Activated CD8-positive, alpha-beta T cell treated with anti-CD3 and anti-CD28 coated beads, Interleukin-2, amount 10 ng/mL, durations not matched to agents 7 days and 5 days (primary cell): ENCODE results near the gene CAPN5. TPM values are rescaled to one million over a fixed set of nuclear protein-coding genes. Genes with fewer than 3 reads are reported as not detected.

Source experiments
- ATAC-seq: fragments of 150-1000 bp; cut with Tn5 transposase; one replicate; pipeline ENCODE4 v1.10.0; 2021; ENCODE audit warnings: moderate library complexity
- CTCF ChIA-PET: fragments of 350-600 bp; sonication (Branson Sonifier 250); formaldehyde crosslinking; loops from one replicate; lab custom pipeline; 2021; ENCODE audit warnings: antibody characterized with exemption; lab: Charles Lee
- POLR2A ChIA-PET: fragments of 350-600 bp; sonication (Branson Sonifier 250); formaldehyde crosslinking; loops from one replicate; lab custom pipeline; 2021; ENCODE audit warnings: antibody characterized with exemption; lab: Charles Lee
- DNase-seq: peaks from one replicate; pipeline ENCODE4 v3.0.0-alpha.2; 2020
- H3K27ac Mint-ChIP-seq: one replicate; pipeline ENCODE4 v1.8.0; 2021; ENCODE audit warnings: mild to moderate bottlenecking, mixed read lengths
- H3K27me3 Mint-ChIP-seq: one replicate; pipeline ENCODE4 v1.8.0; 2021; ENCODE audit warnings: low read depth, mixed read lengths
- H3K36me3 Mint-ChIP-seq: one replicate; pipeline ENCODE4 v1.8.0; 2021; ENCODE audit warnings: low read depth, mixed read lengths
- H3K4me1 Mint-ChIP-seq: one replicate; pipeline ENCODE4 v1.8.0; 2021; ENCODE audit warnings: low read depth, mixed read lengths
- H3K4me3 Mint-ChIP-seq: one replicate; pipeline ENCODE4 v1.8.0; 2021; ENCODE audit warnings: mild to moderate bottlenecking, mixed read lengths
- H3K9me3 Mint-ChIP-seq: one replicate; pipeline ENCODE4 v1.8.0; 2022; ENCODE audit warnings: mixed read lengths; ENCODE audit not compliant: insufficient read depth
- total RNA-seq, 2 experiments: library from RNA; stranded (reverse); gene quantifications; one replicate each; pipeline ENCODE4 v1.2.3, GENCODE V29; 2021

CAPN5 gene
- total RNA-seq, 2 experiments from 2014 or later: 1.0 to 1.4 TPM

DNA sequence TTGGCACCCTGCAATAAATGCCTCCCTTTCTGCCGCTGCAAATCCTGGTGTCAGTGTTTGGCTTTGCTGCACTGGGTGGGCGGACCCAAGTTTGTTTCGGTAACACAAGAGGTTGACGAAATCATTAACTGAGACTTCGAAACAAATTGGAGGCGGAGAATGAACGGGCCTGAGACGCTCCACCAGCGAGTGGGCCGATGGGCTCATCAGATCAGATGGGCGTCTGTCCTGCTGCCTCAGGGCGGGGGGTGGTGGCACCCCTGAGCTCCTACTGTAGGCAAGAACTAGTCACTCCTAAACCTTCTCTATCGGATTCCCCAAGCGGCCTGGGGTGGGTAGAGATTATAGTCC lies 918 bp upstream of the CAPN5 start:
- peak overlapping the region; percentile 73 for H3K4me3 Mint-ChIP-seq
- H3K4me1 Mint-ChIP-seq: peaks cover 4% of the 10 kb centered on the region
- H3K27ac Mint-ChIP-seq: no peak overlapping the region
- peaks cover 3% of the 10 kb centered on the region for H3K9me3 Mint-ChIP-seq
- no peak for ATAC-seq
- no peaks in the 10 kb centered on the region for H3K36me3 Mint-ChIP-seq
- CTCF ChIA-PET: interaction anchor here (1.0 to 1.5 kb wide), 5 partner anchors 13 to 61 kb away, joined by 3 to 12 read pairs (median 4); no protein-coding TSS in a partner anchor
- POLR2A ChIA-PET: interaction anchor here (0.9 kb wide), 1 partner anchor 16 kb away, joined by 3 read pairs; no protein-coding TSS in a partner anchor
- no peak for DNase-seq
- H3K27me3 Mint-ChIP-seq: peaks cover 33% of the 10 kb centered on the region

GRCh38 chr11:77067861-77068443 lies 1.2 kb downstream of the CAPN5 start:
- ATAC-seq: no peak
- H3K9me3 Mint-ChIP-seq: no peaks in the 10 kb centered on the region
- ChIA-PET CTCF (interaction anchor here (3.2 kb wide), 1 partner anchor 24 kb away, joined by 10 read pairs; no protein-coding TSS in a partner anchor), POLR2A (no interaction called here)
- H3K27ac Mint-ChIP-seq: no peak overlapping the region
- peaks cover 18% of the 10 kb centered on the region for H3K4me1 Mint-ChIP-seq
- H3K4me3 Mint-ChIP-seq: peak overlapping the region; percentile 55
- H3K27me3 Mint-ChIP-seq: peaks cover 33% of the 10 kb centered on the region
- DNase-seq: no peak
- no peaks in the 10 kb centered on the region for H3K36me3 Mint-ChIP-seq

GRCh38 chr11:77068457-77069335 lies 1.9 kb downstream of the CAPN5 start:
- no peaks in the 10 kb centered on the region for H3K9me3 Mint-ChIP-seq
- no peaks in the 10 kb centered on the region for H3K36me3 Mint-ChIP-seq
- DNase-seq: no peak
- peaks cover 25% of the 10 kb centered on the region for H3K4me1 Mint-ChIP-seq
- H3K27ac Mint-ChIP-seq: no peak overlapping the region
- no peak overlapping the region for H3K4me3 Mint-ChIP-seq
- no peak for ATAC-seq
- H3K27me3 Mint-ChIP-seq: peaks cover 33% of the 10 kb centered on the region
- POLR2A ChIA-PET: interaction anchor here (0.7 to 1.2 kb wide), 2 partner anchors 14 to 591 kb away, joined by 3 to 6 read pairs; no protein-coding TSS in a partner anchor
- CTCF ChIA-PET: interaction anchor here (3.2 kb wide), 1 partner anchor 23 kb away, joined by 10 read pairs; no protein-coding TSS in a partner anchor

DNA sequence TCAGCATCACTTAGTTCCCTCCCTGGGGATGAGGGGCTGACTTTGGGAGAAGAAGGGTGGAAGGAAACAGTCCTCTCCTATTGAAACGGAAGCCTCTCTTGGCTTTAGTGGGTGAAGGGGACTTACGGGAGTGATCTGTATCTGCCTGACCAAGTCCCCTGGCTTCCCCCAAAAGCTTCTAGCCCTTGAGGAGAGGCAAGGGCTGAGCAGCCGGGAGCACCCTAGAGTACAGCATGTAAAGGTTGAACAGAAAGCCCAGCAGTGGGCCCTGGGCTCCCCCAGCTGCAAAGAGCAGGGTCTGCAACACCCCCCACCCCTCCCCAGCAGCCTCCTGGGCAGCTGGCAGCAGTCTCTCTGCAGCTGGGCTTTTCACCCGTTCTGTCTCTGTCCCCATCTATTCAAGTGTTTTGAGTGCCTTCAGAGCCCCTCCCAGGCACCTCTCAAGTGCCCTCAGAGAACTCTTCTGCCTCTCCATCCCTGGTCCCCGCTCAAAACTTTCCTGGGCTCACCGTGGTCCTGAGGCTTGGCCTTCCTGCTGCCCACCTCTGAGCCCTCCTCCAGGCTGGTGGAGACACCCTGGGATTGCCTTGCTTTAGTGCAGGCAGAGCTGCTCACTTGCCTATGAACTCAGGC lies 2.7 kb downstream of the CAPN5 start:
- ChIA-PET CTCF (interaction anchor here (3.2 kb wide), 1 partner anchor 22 kb away, joined by 10 read pairs; no protein-coding TSS in a partner anchor), POLR2A (interaction anchor here (0.7 to 1.2 kb wide), 2 partner anchors 13 to 591 kb away, joined by 3 to 6 read pairs; no protein-coding TSS in a partner anchor)
- Mint-ChIP-seq H3K9me3 (no peaks in the 10 kb centered on the region), H3K4me1 (peaks cover 28% of the 10 kb centered on the region), H3K27me3 (peaks cover 30% of the 10 kb centered on the region), H3K4me3 (no peak overlapping the region), H3K27ac (no peak overlapping the region), H3K36me3 (no peaks in the 10 kb centered on the region)
- ATAC-seq (no peak), DNase-seq (no peak)

DNA sequence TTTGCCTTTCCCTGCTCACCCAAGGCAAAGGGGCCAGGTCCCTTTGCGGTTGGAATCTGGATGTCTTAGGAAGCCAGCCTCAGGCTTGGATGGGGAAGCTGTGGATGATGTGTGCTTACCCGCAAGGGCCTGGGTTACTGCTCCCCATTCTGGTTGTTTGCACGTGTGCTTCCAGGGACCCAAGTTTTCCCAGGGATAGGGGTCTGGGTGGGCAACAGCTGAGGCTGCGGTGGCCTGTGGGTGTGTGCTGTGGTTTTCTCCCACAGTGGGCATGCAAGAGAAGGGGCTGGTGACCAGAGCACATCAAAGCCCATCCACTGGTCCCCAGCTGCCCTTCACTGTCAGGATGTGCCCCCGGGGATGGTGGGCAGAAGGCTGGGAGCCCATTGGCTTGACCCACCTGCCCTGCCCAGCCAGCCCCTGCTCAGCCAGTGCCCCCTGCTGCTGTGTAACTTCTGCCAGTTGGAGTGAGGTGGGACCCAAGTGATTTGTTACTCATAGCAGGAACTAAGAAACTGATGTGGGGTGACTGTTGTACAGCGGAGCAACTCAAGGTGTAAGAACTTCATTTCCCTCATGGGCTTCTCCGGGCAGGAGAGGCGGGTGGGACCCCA lies 3.3 kb downstream of the CAPN5 start:
- no peak for DNase-seq
- peaks cover 25% of the 10 kb centered on the region for H3K27me3 Mint-ChIP-seq
- no peak overlapping the region for H3K4me3 Mint-ChIP-seq
- no peaks in the 10 kb centered on the region for H3K36me3 Mint-ChIP-seq
- no peak for ATAC-seq
- H3K27ac Mint-ChIP-seq: no peak overlapping the region
- POLR2A ChIA-PET: interaction anchor here (1.2 kb wide), 1 partner anchor 12 kb away, joined by 6 read pairs; no protein-coding TSS in a partner anchor
- CTCF ChIA-PET: interaction anchor here (3.2 kb wide), 1 partner anchor 22 kb away, joined by 10 read pairs; no protein-coding TSS in a partner anchor
- H3K4me1 Mint-ChIP-seq: peaks cover 28% of the 10 kb centered on the region
- no peaks in the 10 kb centered on the region for H3K9me3 Mint-ChIP-seq

DNA sequence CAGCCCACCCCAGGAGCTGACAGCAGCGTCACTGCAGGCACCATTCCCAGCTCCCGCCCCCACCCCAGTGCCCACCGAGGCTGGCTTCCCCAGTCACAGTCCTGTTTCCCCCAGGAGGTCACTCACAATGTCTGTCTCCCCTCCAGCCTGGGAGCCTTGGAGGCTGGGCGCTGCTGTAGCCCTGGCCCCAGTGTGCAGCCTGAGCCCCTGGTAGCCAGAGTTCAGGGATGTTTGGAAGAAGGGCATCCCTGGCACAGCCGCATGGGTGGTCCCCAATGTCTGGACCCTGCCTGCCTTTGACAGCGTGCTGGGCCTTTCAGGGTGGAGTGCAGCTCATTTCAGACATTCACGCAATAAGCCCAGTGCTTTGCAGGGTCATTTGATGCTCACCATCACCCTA lies 4.3 kb downstream of the CAPN5 start:
- Mint-ChIP-seq H3K4me1 (peaks cover 25% of the 10 kb centered on the region), H3K4me3 (no peak overlapping the region), H3K27me3 (peaks cover 20% of the 10 kb centered on the region), H3K9me3 (no peaks in the 10 kb centered on the region), H3K36me3 (no peaks in the 10 kb centered on the region), H3K27ac (no peak overlapping the region)
- CTCF ChIA-PET: interaction anchor here (3.2 kb wide), 1 partner anchor 21 kb away, joined by 10 read pairs; no protein-coding TSS in a partner anchor
- ATAC-seq (no peak), DNase-seq (no peak)
- POLR2A ChIA-PET: no interaction called here

GRCh38 chr11:77071671-77072605 lies 5.2 kb downstream of the CAPN5 start:
- peak overlapping the region; percentile 29 for H3K27ac Mint-ChIP-seq
- peaks cover 24% of the 10 kb centered on the region for H3K27me3 Mint-ChIP-seq
- ChIA-PET POLR2A (interaction anchor here (2.8 kb wide), 1 partner anchor 11 kb away, joined by 16 read pairs; no protein-coding TSS in a partner anchor), CTCF (interaction anchor here (1.7 to 2.1 kb wide), 3 partner anchors 19 to 152 kb away, joined by 4 to 8 read pairs (median 5); no protein-coding TSS in a partner anchor)
- H3K9me3 Mint-ChIP-seq: no peaks in the 10 kb centered on the region
- H3K36me3 Mint-ChIP-seq: no peaks in the 10 kb centered on the region
- no peak for ATAC-seq
- DNase-seq: no peak
- peaks cover 25% of the 10 kb centered on the region for H3K4me1 Mint-ChIP-seq
- H3K4me3 Mint-ChIP-seq: no peak overlapping the region

DNA sequence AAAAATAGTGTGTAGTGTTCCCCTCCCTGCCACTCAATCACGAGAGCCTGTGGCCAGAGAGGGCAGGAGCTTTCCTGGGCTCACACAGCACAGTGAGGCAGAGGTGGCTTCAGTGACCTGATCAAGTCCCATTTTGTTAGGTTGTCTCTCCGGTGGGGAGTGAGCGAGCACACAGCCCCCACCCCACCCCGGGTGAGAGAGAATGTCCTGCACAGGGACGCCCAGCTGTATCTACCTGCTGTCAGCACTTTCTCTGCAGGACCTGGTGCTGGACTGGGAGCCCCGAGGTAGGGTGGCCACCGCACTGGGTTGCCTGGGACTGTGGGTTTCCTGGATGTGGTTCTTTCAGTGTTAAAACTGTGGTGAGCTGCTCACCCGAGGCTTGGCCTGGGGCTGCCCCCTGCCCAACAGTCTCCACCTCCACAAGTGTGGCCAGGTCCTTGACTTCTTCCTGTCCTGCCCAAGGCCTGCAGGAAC lies 6.1 kb downstream of the CAPN5 start:
- DNase-seq (peak; percentile 59), ATAC-seq (peak; percentile 45)
- H3K27me3 Mint-ChIP-seq: peaks cover 24% of the 10 kb centered on the region
- peaks cover 25% of the 10 kb centered on the region for H3K4me1 Mint-ChIP-seq
- peak overlapping the region; percentile 5 for H3K4me3 Mint-ChIP-seq
- H3K36me3 Mint-ChIP-seq: no peaks in the 10 kb centered on the region
- ChIA-PET POLR2A (interaction anchor here (2.8 kb wide), 1 partner anchor 10 kb away, joined by 16 read pairs; no protein-coding TSS in a partner anchor), CTCF (interaction anchor here (1.7 to 2.1 kb wide), 3 partner anchors 18 to 153 kb away, joined by 4 to 8 read pairs (median 5); no protein-coding TSS in a partner anchor)
- H3K27ac Mint-ChIP-seq: no peak overlapping the region
- H3K9me3 Mint-ChIP-seq: no peaks in the 10 kb centered on the region

GRCh38 chr11:77073328-77074001 lies 6.7 kb downstream of the CAPN5 start:
- peak; percentile 34 for ATAC-seq
- POLR2A ChIA-PET: interaction anchor here (2.8 kb wide), 1 partner anchor 9 kb away, joined by 16 read pairs; no protein-coding TSS in a partner anchor
- H3K27ac Mint-ChIP-seq: peak overlapping the region; percentile 45

More at GRCh38 chr11:77073328-77074001, 6.7 kb downstream of the CAPN5 start:
- DNase-seq: no peak
- CTCF ChIA-PET: interaction anchor here (1.7 to 2.1 kb wide), 3 partner anchors 17 to 154 kb away, joined by 4 to 8 read pairs (median 5); no protein-coding TSS in a partner anchor
- peaks cover 24% of the 10 kb centered on the region for H3K27me3 Mint-ChIP-seq
- H3K4me3 Mint-ChIP-seq: peak overlapping the region; percentile 5
- peaks cover 25% of the 10 kb centered on the region for H3K4me1 Mint-ChIP-seq
- H3K9me3 Mint-ChIP-seq: no peaks in the 10 kb centered on the region
- no peaks in the 10 kb centered on the region for H3K36me3 Mint-ChIP-seq
